ENCODE data around the gene PPFIBP2.

GRCh38 chr11:7635708-7636107 lies 121.9 kb downstream of the PPFIBP2 start:
- TF ChIP-seq CTCF (IDR thresholded peaks at IDR 0.05 in 2 of 3, conservative IDR thresholded peaks at IDR 0.05 in 1 of 3; ENCODE audit: borderline replicate concordance in 1 of 3, insufficient read depth in 1 of 3, low read depth in 2 of 3, low read length in 2 of 3) (no peak), POLR2A (IDR thresholded peaks at IDR 0.05; ENCODE audit: borderline replicate concordance, extremely low read depth, insufficient read depth, insufficient read length) (no peak), POLR2AphosphoS5 (IDR thresholded peaks at IDR 0.05; ENCODE audit: low read depth, low read length) (no peak), EZH2 (IDR thresholded peaks at IDR 0.05) (no peak), CEBPB (IDR thresholded peaks at IDR 0.05; ENCODE audit: low read depth) (no peak), YY1 (IDR thresholded peaks at IDR 0.05; ENCODE audit: extremely low read depth, insufficient replicate concordance, low read depth, low read length) (no peak), EZH2phosphoT487 (IDR thresholded peaks at IDR 0.05; ENCODE audit: borderline replicate concordance) (no peak)
- TF ChIP-seq, protein P1, sequence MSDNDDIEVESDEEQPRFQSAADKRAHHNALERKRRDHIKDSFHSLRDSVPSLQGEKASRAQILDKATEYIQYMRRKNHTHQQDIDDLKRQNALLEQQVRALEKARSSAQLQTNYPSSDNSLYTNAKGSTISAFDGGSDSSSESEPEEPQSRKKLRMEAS (IDR thresholded peaks at IDR 0.05), result no peak

Data from HCT116 (cell line).